Chondrocyte (in vitro differentiated cells): ENCODE data around the gene VWCE. TPM values are rescaled to one million over a fixed set of nuclear protein-coding genes. Genes with fewer than 3 reads are reported as not detected.
"Not testable (repeated sequence)": the region's sequence is repeated elsewhere in the genome, so short reads cannot be mapped to it uniquely, and the experiment has no call there.

Source experiments
- DNase-seq: peaks from one replicate; pipeline ENCODE4 v3.0.0; 2021; ENCODE audit warnings: mixed read lengths, low spot score
- H3K27ac Mint-ChIP-seq: one replicate; pipeline ENCODE4 v1.8.0; 2021; ENCODE audit warnings: mild to moderate bottlenecking, moderate library complexity, mixed read lengths; ENCODE audit not compliant: unreplicated experiment
- H3K27me3 Mint-ChIP-seq: 2 replicates; pipeline ENCODE4 v1.8.0; 2021; ENCODE audit warnings: low read depth, mixed read lengths
- H3K36me3 Mint-ChIP-seq: 2 replicates; pipeline ENCODE4 v1.8.0; 2021; ENCODE audit warnings: low read depth, mixed read lengths
- H3K4me1 Mint-ChIP-seq: 2 replicates; pipeline ENCODE4 v1.8.0; 2021; ENCODE audit warnings: low read depth, mild to moderate bottlenecking, mixed read lengths
- H3K4me3 Mint-ChIP-seq: one replicate; pipeline ENCODE4 v1.8.0; 2021; ENCODE audit warnings: mild to moderate bottlenecking, moderate library complexity, mixed read lengths; ENCODE audit not compliant: unreplicated experiment
- H3K9me3 Mint-ChIP-seq: 2 replicates; pipeline ENCODE4 v1.8.0; 2021; ENCODE audit warnings: low read depth, mixed read lengths
- total RNA-seq: library from RNA; stranded (reverse); gene quantifications from 3 replicates; pipeline ENCODE4 v1.2.1, GENCODE V29; 2021
- TF ChIP-seq, protein P1 (sequence below): fragments of 200-600 bp; sonication (generic); IDR thresholded peaks from 2 replicates; pipeline ENCODE4 v1.5.0; 2021; ENCODE audit warnings: antibody characterized with exemption, mild to moderate bottlenecking, moderate library complexity

The VWCE gene
- total RNA-seq, 1 donor from 2014 or later, result 4.1 TPM

DNA sequence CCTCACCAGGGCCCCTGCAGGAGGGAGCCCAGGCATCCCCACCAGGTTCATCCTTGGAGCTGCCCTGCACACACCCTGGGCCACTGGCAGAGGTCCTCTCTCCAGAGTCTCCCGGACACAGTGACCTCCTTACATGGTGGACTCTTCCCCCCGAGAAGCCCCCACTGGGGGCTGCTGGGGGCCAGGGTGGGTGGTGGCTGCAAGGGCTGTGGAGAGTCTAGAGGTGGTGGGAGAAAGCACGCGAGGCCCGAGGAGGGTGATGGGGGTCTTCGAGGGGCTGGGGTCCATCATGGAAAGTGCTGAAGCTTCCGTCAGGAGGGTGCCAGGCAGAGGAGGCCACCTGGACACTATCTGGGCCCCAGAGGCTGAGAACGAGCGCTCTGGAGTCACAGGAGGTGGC, 36.6 kb downstream of the VWCE start:
- peaks cover 2% of the 10 kb centered on the region for H3K4me1 Mint-ChIP-seq
- H3K36me3 Mint-ChIP-seq, result peaks cover 6% of the 10 kb centered on the region
- TF ChIP-seq, protein P1, sequence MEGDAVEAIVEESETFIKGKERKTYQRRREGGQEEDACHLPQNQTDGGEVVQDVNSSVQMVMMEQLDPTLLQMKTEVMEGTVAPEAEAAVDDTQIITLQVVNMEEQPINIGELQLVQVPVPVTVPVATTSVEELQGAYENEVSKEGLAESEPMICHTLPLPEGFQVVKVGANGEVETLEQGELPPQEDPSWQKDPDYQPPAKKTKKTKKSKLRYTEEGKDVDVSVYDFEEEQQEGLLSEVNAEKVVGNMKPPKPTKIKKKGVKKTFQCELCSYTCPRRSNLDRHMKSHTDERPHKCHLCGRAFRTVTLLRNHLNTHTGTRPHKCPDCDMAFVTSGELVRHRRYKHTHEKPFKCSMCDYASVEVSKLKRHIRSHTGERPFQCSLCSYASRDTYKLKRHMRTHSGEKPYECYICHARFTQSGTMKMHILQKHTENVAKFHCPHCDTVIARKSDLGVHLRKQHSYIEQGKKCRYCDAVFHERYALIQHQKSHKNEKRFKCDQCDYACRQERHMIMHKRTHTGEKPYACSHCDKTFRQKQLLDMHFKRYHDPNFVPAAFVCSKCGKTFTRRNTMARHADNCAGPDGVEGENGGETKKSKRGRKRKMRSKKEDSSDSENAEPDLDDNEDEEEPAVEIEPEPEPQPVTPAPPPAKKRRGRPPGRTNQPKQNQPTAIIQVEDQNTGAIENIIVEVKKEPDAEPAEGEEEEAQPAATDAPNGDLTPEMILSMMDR, result no peak
- no peaks in the 10 kb centered on the region for H3K27me3 Mint-ChIP-seq
- H3K9me3 Mint-ChIP-seq, result no peaks in the 10 kb centered on the region
- no peak overlapping the region for H3K4me3 Mint-ChIP-seq
- no peak overlapping the region for H3K27ac Mint-ChIP-seq
- no peak for DNase-seq

DNA sequence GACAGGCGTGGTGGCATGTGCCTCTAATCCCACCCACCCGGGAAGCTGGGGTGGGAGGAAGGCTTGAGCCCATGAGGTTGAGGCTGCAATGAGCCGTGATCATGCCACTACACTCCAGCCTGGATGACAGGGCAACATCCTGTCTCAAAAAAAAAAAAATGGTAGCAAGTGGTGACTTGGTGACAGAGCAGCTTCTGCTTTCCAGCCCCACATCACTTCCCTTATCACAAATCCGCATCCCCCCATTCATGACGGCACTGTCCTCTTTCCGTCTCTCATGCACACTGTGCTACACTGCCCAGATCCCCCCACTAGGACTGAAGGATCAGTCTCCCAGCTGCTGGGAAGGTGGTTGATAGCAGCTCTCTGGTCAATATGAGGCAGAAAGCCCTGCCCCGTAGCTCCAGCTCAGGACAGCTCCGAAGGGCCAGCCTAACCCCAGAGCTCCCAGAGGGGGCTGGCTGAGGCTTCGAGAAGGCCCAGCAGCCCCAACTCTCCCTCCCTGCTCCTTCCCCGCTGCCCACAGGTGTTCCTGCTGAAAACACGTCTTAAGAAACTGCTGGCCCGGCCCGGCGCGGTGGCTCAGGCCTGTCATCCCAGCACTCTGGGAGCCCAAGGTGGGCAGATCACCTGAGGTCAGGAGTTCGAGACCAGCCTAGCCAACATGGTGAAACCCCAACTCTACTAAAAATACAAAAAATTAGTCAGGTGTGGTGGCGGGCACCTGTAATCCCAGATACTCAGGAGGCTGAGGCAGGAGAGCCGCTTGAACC, 38.2 kb downstream of the VWCE start:
- Mint-ChIP-seq H3K27ac (no peak overlapping the region), H3K4me3 (no peak overlapping the region), H3K9me3 (no peaks in the 10 kb centered on the region), H3K27me3 (no peaks in the 10 kb centered on the region), H3K4me1 (peaks cover 2% of the 10 kb centered on the region), H3K36me3 (peaks cover 5% of the 10 kb centered on the region)
- DNase-seq, result no peak
- TF ChIP-seq, protein P1, result no peak

DNA sequence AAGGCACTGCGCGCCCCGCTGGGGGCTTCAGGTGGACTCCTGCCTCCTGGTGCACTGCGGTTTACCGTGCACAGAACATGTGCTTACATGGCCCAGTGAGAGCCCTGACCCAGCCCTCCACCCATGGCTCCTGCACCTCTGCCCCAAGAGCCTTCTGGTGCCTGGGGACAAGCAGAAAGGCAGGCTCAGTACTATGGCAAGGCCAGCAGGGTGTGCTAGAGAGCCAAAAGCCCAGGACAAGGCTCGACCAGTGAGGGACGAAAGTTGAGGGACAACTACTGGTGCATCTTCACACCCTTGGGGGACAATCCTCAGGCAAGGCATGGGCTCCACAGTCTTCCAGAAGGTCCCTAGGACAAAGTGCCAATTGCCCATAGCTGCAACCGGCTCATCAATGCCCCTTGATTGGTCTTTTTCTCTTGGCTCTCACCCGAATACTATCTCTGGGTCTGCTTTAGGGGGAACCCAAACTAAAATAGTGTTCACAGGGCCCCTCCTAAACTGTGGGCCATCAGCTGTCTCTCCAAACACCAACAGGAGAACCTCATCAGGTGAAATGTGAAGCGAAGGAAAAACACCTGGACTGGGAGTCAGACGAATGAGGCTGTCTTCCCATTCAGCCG, 40.6 kb downstream of the VWCE start:
- Mint-ChIP-seq H3K27me3 (no peaks in the 10 kb centered on the region), H3K9me3 (no peaks in the 10 kb centered on the region), H3K36me3 (peaks cover 5% of the 10 kb centered on the region), H3K27ac (no peak overlapping the region), H3K4me1 (no peaks in the 10 kb centered on the region), H3K4me3 (no peak overlapping the region)
- TF ChIP-seq, protein P1, result peak; percentile 87
- DNase-seq, result no peak

DNA sequence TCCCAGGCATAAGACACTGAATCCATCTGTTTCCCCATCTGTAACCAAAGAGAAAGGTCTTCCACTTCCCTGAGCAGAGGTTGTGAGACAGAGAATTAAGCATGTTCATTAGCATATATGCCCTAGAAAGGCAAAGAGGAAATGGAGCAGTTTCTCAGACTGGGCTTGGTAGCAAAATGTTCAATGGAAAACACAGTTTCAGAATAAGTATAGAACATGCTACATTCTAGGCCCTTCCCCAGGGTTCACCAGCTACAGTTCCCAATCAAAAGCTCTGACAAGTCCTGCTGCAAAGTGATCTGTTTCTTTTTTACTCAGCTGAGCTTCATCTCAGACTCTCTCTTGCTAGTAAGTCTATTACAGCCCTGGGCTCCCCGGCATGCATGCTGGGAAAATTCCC, 42.8 kb downstream of the VWCE start:
- not testable (repeated sequence) for H3K4me1 Mint-ChIP-seq, H3K27ac Mint-ChIP-seq, H3K36me3 Mint-ChIP-seq, H3K4me3 Mint-ChIP-seq, H3K27me3 Mint-ChIP-seq, DNase-seq, H3K9me3 Mint-ChIP-seq

DNA sequence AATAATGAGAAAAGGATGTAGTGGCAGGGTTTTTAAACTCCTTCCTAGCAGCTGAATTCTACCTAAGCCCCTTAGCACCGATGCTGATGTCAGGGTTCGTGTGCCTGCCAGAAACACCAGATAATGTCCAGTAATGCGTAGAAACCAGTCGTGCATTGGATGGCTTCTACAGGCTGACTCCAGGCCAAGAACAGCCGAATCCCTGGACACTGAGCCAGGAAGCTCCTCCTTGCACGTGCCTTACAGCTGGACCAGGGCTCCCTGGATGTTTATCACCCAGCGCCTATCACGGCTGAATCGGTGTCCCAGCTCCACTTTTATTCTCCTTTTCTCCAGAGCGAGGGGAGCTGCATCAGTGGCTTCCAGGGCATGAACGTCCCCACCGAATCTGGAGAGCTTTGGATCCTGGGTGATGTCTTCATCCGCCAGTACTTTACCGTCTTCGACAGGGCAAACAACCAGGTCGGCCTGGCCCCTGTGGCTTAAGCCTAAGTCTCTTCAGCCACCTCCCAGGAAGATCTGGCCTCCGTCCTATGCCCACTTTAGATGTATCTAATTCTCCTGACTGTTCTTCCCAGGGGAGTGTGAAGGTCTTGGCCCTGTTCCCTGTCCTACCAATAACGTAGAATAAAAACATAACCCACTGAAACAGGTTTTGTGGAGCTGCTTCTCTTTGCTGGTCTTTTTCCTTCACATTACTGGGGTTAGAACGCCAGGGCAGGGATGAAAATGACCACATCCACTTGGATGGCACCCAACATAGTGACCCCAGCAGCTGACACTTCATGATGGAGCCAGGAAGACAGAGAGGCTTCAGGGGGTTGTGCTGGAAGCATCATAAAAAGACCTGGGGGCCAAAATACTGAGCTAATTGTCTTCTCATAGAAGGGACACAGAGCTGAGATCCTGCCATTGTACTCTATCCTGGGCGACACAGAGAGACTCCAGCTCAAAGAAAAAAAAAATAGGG, 44.0 kb downstream of the VWCE start:
- not testable (repeated sequence) for H3K9me3 Mint-ChIP-seq, H3K27me3 Mint-ChIP-seq, H3K4me3 Mint-ChIP-seq, H3K36me3 Mint-ChIP-seq, H3K27ac Mint-ChIP-seq, H3K4me1 Mint-ChIP-seq
- peak; percentile 51 for DNase-seq

DNA sequence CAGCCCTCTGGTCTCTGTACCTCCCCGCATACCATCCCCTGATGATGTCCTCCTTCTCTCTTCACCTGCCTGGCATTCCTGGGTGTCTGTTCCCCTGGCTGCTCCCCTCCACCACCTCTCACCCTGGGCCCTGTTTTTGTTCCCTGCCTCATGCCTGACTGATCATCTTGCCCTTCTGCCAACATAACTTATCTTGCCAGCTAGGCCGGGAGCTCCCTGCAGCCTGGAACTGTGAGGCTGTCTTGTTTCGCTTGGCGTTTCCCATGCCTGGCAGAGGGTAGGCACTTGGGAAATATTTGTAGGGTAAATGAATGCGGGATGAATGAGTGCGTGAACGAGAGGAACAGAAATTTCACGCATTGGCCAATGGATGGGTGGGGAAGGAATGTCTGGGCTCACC, 45.9 kb downstream of the VWCE start:
- not testable (repeated sequence) for H3K4me3 Mint-ChIP-seq, H3K36me3 Mint-ChIP-seq, H3K27ac Mint-ChIP-seq, H3K9me3 Mint-ChIP-seq, DNase-seq, H3K4me1 Mint-ChIP-seq, H3K27me3 Mint-ChIP-seq

DNA sequence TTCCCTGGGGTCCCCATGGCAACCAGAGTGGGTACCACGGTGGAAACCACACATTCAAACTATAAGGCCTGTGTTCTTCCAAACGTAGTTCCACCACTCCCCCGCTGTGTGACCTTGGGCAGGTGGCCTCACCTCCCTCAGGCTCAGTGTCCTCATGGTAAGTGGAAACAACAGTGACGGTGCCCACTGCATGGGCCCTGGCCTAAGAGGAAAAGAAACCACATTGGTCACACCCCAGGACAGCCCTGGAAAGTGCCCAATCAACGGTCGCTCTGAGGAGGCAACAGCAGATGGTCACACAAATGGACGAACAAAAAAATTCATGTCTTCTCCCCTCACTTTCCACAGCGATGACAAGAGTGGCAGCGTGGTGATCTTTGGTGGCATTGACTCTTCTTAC, 47.0 kb downstream of the VWCE start:
- H3K36me3 Mint-ChIP-seq, H3K27ac Mint-ChIP-seq, DNase-seq, H3K9me3 Mint-ChIP-seq, H3K27me3 Mint-ChIP-seq, H3K4me3 Mint-ChIP-seq, H3K4me1 Mint-ChIP-seq: not testable (repeated sequence)

DNA sequence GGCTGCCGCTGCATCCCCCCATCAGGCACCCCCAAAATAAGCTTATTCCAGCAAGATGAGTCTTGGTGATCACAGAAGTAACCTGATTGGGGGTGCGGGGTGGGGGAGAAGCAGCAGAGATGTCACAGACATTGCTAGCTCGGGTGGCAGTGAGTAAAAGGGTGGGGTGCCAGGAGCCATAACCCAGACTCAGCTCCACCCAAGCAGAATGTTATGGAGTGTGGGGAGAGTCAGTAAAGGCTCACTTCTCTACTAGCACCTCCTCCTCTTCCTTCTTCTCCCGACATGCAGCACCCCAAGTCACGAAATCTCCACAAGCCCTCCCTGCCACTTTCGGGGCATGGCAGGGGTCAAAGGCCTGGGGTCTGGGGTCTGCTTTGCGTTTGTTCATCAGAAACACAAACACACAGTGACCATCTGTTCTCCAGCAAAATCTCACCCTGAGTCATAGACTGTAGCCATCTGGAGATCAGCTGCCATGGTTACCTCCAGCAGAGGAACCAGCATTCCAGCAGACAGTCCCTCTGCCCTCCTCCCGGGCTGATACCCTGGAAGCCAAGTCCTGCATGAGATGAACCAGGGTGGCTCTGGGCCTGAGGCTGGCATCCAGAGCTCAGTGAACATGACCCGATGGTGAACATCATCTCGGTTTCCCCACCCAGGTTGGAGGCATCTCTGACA, 49.7 kb downstream of the VWCE start:
- H3K36me3 Mint-ChIP-seq, H3K27ac Mint-ChIP-seq, DNase-seq, H3K4me1 Mint-ChIP-seq, H3K4me3 Mint-ChIP-seq, H3K9me3 Mint-ChIP-seq, H3K27me3 Mint-ChIP-seq: not testable (repeated sequence)

DNA sequence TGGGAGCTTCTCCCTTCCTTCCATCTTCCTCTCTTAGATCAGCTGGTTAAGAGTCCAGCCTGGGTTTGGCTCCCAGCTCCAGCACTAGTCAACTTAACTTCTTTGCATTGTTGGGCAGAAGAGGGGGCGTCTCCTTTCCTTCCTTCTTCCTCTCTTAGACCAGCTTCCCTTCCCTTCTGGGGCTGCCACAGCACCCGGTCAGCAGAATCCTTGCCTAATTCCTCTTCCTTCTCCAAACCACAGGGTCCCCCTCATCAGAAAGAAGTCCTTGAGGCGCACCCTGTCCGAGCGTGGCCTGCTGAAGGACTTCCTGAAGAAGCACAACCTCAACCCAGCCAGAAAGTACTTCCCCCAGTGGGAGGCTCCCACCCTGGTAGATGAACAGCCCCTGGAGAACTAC, 53.6 kb downstream of the VWCE start:
- H3K4me1 Mint-ChIP-seq, H3K9me3 Mint-ChIP-seq: not testable (repeated sequence)

More for the DNA sequence above, 53.6 kb downstream of the VWCE start:
- not testable (repeated sequence) for H3K27ac Mint-ChIP-seq, DNase-seq, H3K4me3 Mint-ChIP-seq, H3K36me3 Mint-ChIP-seq, H3K27me3 Mint-ChIP-seq
